GM18526 (cell line): ENCODE data around the gene NMUR1.

Experiments used
- POLR2A ChIP-seq: IDR thresholded peaks from 3 replicates; pipeline ENCODE4 v1.6.1; 2011; ENCODE audit not compliant: insufficient read length; ENCODE audit errors: extremely low read depth

Gene NMUR1

GRCh38 chr2:231482806-231483391 lies 47.3 kb downstream of the NMUR1 start:
- TF ChIP-seq POLR2A, result no peak

- no peak for TF ChIP-seq POLR2A
Measured at GRCh38 chr2:231480781-231481180, 49.5 kb downstream of the NMUR1 start.

- TF ChIP-seq POLR2A, result no peak
Measured at GRCh38 chr2:231479455-231479854, 50.8 kb downstream of the NMUR1 start.

- no peak for TF ChIP-seq POLR2A
Measured at GRCh38 chr2:231476920-231477319, 53.3 kb downstream of the NMUR1 start.

GRCh38 chr2:231475965-231476364 lies 54.3 kb downstream of the NMUR1 start:
- TF ChIP-seq POLR2A, result no peak
